ENCODE data around the gene C12orf43.

- TF ChIP-seq CTCF (IDR thresholded peaks at IDR 0.05) (no peak), EZH2 (IDR thresholded peaks at IDR 0.05; ENCODE audit: borderline replicate concordance, insufficient read depth, low read depth, low read length, poor library complexity, severe bottlenecking) (no peak)
Measured at GRCh38 chr12:121013715-121014114, 2.6 kb downstream of the C12orf43 start.
